Measurements from ENCODE around the gene PARP16. TPM values are rescaled to one million over a fixed set of nuclear protein-coding genes. Genes with fewer than 3 reads are reported as not detected.
"Not testable (repeated sequence)": the region's sequence is repeated elsewhere in the genome, so short reads cannot be mapped to it uniquely, and the experiment has no call there.

The PARP16 gene
- total RNA-seq, 2 experiments from 2014 or later, result 11.7 to 19.7 TPM

GRCh38 chr15:65258375-65259262, 28.1 kb downstream of the PARP16 start:
- CTCF ChIA-PET, result interaction anchor here (1.3 kb wide), 1 partner anchor 147 kb away, joined by 4 read pairs; no protein-coding TSS in a partner anchor
- ATAC-seq (no peak), DNase-seq (no peak)
- Mint-ChIP-seq H3K4me1 (no peaks in the 10 kb centered on the region), H3K36me3 (peaks cover 6% of the 10 kb centered on the region), H3K9me3 (ENCODE audit: low read depth) (no peaks in the 10 kb centered on the region), H3K4me3 (no peak overlapping the region), H3K27me3 (no peaks in the 10 kb centered on the region), H3K27ac (no peak overlapping the region)

DNA sequence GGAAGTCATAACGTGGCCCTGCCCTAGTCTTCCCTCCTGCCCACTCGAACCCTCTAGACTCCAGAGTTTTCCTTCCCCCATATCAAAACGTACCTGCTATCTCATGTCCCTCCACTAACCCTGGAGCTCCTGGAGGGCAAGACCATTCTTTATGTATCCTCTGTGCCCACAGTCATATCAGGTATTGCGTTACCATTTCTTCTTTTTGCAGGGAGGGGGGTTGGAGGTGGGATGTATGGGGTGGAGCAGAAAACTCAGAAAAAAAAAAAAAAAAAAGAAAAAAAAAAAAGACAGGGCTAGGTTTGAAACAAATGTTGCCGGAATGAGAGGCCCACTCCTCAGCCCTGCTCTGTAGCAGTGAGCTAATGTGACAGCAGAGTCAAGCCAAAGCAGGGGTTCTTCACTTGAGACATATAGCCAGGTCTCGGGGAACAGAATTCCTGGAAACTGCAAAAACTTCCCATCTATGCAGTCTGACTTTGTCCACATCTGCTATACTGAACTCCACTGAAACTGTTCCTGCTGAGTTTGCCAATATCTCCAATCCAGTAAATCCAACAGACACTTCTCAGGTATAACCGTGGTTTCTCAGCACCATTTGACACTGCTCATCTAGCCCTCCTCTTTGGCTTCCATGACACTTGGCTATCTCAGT, 31.1 kb downstream of the PARP16 start:
- no peak overlapping the region for H3K4me3 Mint-ChIP-seq
- ATAC-seq (no peak), DNase-seq (no peak)
- CTCF ChIA-PET, result no interaction called here
- no peaks in the 10 kb centered on the region for H3K4me1 Mint-ChIP-seq
- no peaks in the 10 kb centered on the region for H3K27me3 Mint-ChIP-seq
- H3K27ac Mint-ChIP-seq, result no peak overlapping the region
- no peaks in the 10 kb centered on the region for H3K9me3 Mint-ChIP-seq (ENCODE audit: low read depth)
- H3K36me3 Mint-ChIP-seq, result peaks cover 9% of the 10 kb centered on the region

GRCh38 chr15:65254758-65255157, 31.9 kb downstream of the PARP16 start:
- no peak overlapping the region for H3K27ac Mint-ChIP-seq
- CTCF ChIA-PET, result no interaction called here
- no peaks in the 10 kb centered on the region for H3K9me3 Mint-ChIP-seq (ENCODE audit: low read depth)
- peaks cover 5% of the 10 kb centered on the region for H3K36me3 Mint-ChIP-seq
- H3K27me3 Mint-ChIP-seq, result no peaks in the 10 kb centered on the region
- peaks cover 1% of the 10 kb centered on the region for H3K4me1 Mint-ChIP-seq
- H3K4me3 Mint-ChIP-seq, result no peak overlapping the region
- DNase-seq (no peak), ATAC-seq (no peak)

GRCh38 chr15:65254356-65254755, 32.3 kb downstream of the PARP16 start:
- ATAC-seq (no peak), DNase-seq (no peak)
- no peak overlapping the region for H3K27ac Mint-ChIP-seq
- no peaks in the 10 kb centered on the region for H3K27me3 Mint-ChIP-seq
- peaks cover 3% of the 10 kb centered on the region for H3K36me3 Mint-ChIP-seq
- CTCF ChIA-PET, result interaction anchor here (0.6 kb wide), 1 partner anchor 31 kb away, joined by 3 read pairs; no protein-coding TSS in a partner anchor
- peaks cover 5% of the 10 kb centered on the region for H3K4me1 Mint-ChIP-seq
- no peaks in the 10 kb centered on the region for H3K9me3 Mint-ChIP-seq (ENCODE audit: low read depth)
- H3K4me3 Mint-ChIP-seq, result no peak overlapping the region

- H3K27ac Mint-ChIP-seq, result no peak overlapping the region
- H3K4me3 Mint-ChIP-seq, result no peak overlapping the region
- H3K36me3 Mint-ChIP-seq, result peaks cover 5% of the 10 kb centered on the region
- CTCF ChIA-PET, result no interaction called here
- no peaks in the 10 kb centered on the region for H3K9me3 Mint-ChIP-seq (ENCODE audit: low read depth)
- H3K27me3 Mint-ChIP-seq, result no peaks in the 10 kb centered on the region
- peaks cover 5% of the 10 kb centered on the region for H3K4me1 Mint-ChIP-seq
- DNase-seq (peak; percentile 45), ATAC-seq (peak; percentile 51)
These were observed 37.0 kb downstream of the PARP16 start for GRCh38 chr15:65249641-65250040.

- CTCF ChIA-PET, result no interaction called here
- ATAC-seq (no peak), DNase-seq (no peak)
- Mint-ChIP-seq H3K27ac (no peak overlapping the region), H3K4me1 (peaks cover 5% of the 10 kb centered on the region), H3K9me3 (ENCODE audit: low read depth) (peaks cover 2% of the 10 kb centered on the region), H3K36me3 (peaks cover 6% of the 10 kb centered on the region), H3K27me3 (no peaks in the 10 kb centered on the region), H3K4me3 (no peak overlapping the region)
These were observed 38.0 kb downstream of the PARP16 start for GRCh38 chr15:65248511-65249255.

- H3K4me1 Mint-ChIP-seq, result peaks cover 5% of the 10 kb centered on the region
- DNase-seq (no peak), ATAC-seq (no peak)
- CTCF ChIA-PET, result no interaction called here
- H3K27me3 Mint-ChIP-seq, result no peaks in the 10 kb centered on the region
- peaks cover 3% of the 10 kb centered on the region for H3K36me3 Mint-ChIP-seq
- no peak overlapping the region for H3K4me3 Mint-ChIP-seq
- no peak overlapping the region for H3K27ac Mint-ChIP-seq
- peaks cover 2% of the 10 kb centered on the region for H3K9me3 Mint-ChIP-seq (ENCODE audit: low read depth)
These were observed 39.7 kb downstream of the PARP16 start for GRCh38 chr15:65246939-65247338.

DNA sequence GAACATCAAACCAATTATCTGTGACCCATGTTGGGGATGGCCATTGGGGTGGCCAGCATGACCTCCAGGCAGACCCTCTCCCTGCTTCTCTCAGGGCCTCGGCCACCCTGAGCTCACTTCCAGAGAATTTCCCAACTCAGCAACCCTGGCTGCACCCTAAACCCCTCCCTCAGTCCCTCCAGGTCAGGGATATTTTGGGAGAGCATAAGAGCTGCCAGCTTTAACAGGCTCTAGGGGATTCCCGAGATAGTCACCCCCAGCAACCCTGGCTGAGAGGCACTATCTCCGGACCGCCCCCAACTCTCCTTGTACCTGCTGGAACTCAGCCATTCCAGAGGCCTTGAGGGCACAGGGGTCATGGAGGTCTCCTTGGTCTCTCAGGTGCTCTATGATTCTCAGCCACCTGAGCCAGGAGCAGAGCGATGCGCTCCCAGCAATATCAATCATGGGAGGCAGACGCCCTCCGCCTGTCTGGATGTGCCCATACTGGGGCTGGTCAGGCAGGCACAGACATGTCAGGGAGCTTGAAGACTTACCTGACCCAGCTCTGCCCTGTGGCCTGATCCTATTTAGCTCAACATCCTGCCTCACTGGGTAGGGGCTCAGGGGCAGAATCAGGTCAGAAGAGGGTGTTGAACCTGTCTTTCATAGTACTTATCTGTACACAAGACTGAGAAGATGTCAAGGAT, 40.5 kb downstream of the PARP16 start:
- peaks cover 5% of the 10 kb centered on the region for H3K4me1 Mint-ChIP-seq
- H3K27me3 Mint-ChIP-seq, result no peaks in the 10 kb centered on the region
- ATAC-seq, result no peak
- peaks cover 2% of the 10 kb centered on the region for H3K9me3 Mint-ChIP-seq (ENCODE audit: low read depth)
- peaks cover 3% of the 10 kb centered on the region for H3K36me3 Mint-ChIP-seq
- no peak overlapping the region for H3K27ac Mint-ChIP-seq
- CTCF ChIA-PET, result no interaction called here
- DNase-seq, result no peak
- no peak overlapping the region for H3K4me3 Mint-ChIP-seq

DNA sequence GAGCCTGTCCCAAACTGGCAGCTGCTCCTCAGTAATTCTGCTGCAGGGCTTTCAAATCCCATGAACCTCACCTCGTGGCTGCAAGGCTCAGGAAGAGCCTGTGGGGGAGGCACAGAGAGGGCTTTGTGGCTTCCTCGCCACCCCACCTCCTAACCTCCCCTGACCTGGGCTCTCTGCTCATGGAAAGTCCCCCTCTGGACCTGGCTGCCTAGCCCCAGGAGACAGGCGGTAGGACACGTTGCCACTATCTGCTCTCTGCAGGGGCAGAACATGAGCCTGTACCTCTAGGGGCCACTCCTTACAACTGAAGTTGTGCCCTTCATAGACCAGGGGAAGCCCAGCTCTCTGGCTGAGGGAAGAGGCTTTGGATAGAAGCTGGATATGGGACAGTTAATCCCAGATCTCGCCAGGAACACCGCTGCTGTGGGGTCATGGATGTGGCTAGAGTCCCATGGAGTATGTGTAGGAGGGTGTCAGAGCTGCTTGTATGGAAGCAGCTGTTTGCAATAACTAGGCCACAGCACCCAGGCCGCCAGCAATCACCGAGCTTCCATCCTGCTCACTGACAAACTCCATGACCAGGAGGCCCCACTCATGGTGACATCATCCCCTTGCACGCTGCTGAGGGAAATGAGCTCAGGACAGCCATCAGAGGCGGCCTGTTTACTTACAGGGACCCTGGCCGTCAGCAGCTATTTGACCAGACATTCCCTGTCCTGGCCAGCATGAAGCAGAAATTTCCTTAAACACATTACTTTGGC, 41.4 kb downstream of the PARP16 start:
- CTCF ChIA-PET, result no interaction called here
- DNase-seq, result no peak
- no peaks in the 10 kb centered on the region for H3K27me3 Mint-ChIP-seq
- peaks cover 5% of the 10 kb centered on the region for H3K4me1 Mint-ChIP-seq
- peaks cover 3% of the 10 kb centered on the region for H3K36me3 Mint-ChIP-seq
- H3K9me3 Mint-ChIP-seq (ENCODE audit: low read depth), result peaks cover 2% of the 10 kb centered on the region
- ATAC-seq, result no peak
- H3K4me3 Mint-ChIP-seq, result no peak overlapping the region
- no peak overlapping the region for H3K27ac Mint-ChIP-seq

GRCh38 chr15:65244638-65245037, 42.0 kb downstream of the PARP16 start:
- peaks cover 3% of the 10 kb centered on the region for H3K4me1 Mint-ChIP-seq
- H3K27me3 Mint-ChIP-seq, result no peaks in the 10 kb centered on the region
- no peak for ATAC-seq
- H3K4me3 Mint-ChIP-seq, result no peak overlapping the region
- CTCF ChIA-PET, result no interaction called here
- peaks cover 3% of the 10 kb centered on the region for H3K36me3 Mint-ChIP-seq
- no peak for DNase-seq
- H3K9me3 Mint-ChIP-seq (ENCODE audit: low read depth), result peaks cover 2% of the 10 kb centered on the region
- no peak overlapping the region for H3K27ac Mint-ChIP-seq

- CTCF ChIA-PET; DNase-seq; H3K36me3 Mint-ChIP-seq; H3K27me3 Mint-ChIP-seq; ATAC-seq; H3K27ac Mint-ChIP-seq; H3K4me1 Mint-ChIP-seq; H3K9me3 Mint-ChIP-seq (ENCODE audit: low read depth); H3K4me3 Mint-ChIP-seq: not testable (repeated sequence)
These were observed 50.2 kb downstream of the PARP16 start for GRCh38 chr15:65236443-65236842.

DNA sequence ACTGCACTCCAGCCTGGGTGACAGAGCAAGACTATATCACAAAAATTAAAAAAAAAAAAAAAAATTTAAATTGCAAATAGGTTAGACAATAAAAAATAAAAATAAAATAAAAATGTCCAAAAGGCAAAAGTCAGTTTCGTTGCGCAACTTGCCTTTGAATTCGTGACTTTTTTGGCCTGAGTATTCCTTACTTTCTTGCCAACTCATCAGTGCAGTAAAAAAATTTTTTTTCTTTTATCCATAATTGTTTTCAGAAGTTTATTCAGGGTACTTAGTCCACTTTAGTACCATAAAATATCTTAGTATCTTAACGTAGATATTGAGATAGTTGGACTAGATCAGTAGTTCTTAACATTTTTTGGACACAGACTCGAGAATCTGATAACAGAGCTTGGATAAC, 53.0 kb downstream of the PARP16 start:
- H3K9me3 Mint-ChIP-seq (ENCODE audit: low read depth), result no peaks in the 10 kb centered on the region
- H3K4me1 Mint-ChIP-seq, result peaks cover 4% of the 10 kb centered on the region
- H3K27ac Mint-ChIP-seq, result no peak overlapping the region
- CTCF ChIA-PET, result no interaction called here
- H3K36me3 Mint-ChIP-seq, result no peaks in the 10 kb centered on the region
- ATAC-seq (no peak), DNase-seq (no peak)
- H3K4me3 Mint-ChIP-seq, result no peak overlapping the region
- H3K27me3 Mint-ChIP-seq, result no peaks in the 10 kb centered on the region

GRCh38 chr15:65232520-65232919, 54.2 kb downstream of the PARP16 start:
- Mint-ChIP-seq H3K4me1 (peaks cover 4% of the 10 kb centered on the region), H3K27ac (no peak overlapping the region), H3K9me3 (ENCODE audit: low read depth) (no peaks in the 10 kb centered on the region), H3K36me3 (no peaks in the 10 kb centered on the region), H3K4me3 (no peak overlapping the region), H3K27me3 (no peaks in the 10 kb centered on the region)
- no peak for ATAC-seq
- DNase-seq, result no peak
- CTCF ChIA-PET, result no interaction called here
